Trophoblast cell (in vitro differentiated cells and primary cell): ENCODE results near the gene MYLK.
A peak's percentile ranks its signal among the peaks of the same experiment; 100 is the strongest.

Experiments used
- DNase-seq, 2 donors: peaks; one replicate each; pipeline ENCODE4 v3.0.0-alpha.2; 2016
- H2AFZ ChIP-seq: 2 replicates; pipeline ENCODE4 v1.6.1; 2013; ENCODE audit warnings: low read length, moderate library complexity, mild to moderate bottlenecking; ENCODE audit not compliant: insufficient read depth, poor library complexity
- H2AK5ac ChIP-seq: 2 replicates; pipeline ENCODE4 v1.6.1; 2013; ENCODE audit warnings: mild to moderate bottlenecking, low read length
- H2BK120ac ChIP-seq: 2 replicates; pipeline ENCODE4 v1.6.1; 2013; ENCODE audit warnings: low read length, mild to moderate bottlenecking, moderate library complexity; ENCODE audit not compliant: insufficient read depth, poor library complexity
- H2BK12ac ChIP-seq: 2 replicates; pipeline ENCODE4 v1.6.1; 2013; ENCODE audit warnings: mild to moderate bottlenecking, low read length, moderate library complexity
- H2BK5ac ChIP-seq: 2 replicates; pipeline ENCODE4 v1.6.1; 2013; ENCODE audit warnings: low read length, low read depth, moderate library complexity, mild to moderate bottlenecking; ENCODE audit not compliant: poor library complexity
- H3K14ac ChIP-seq: 2 replicates; pipeline ENCODE4 v1.6.1; 2013; ENCODE audit warnings: mild to moderate bottlenecking, low read length
- H3K18ac ChIP-seq: 2 replicates; pipeline ENCODE4 v1.6.1; 2013; ENCODE audit warnings: mild to moderate bottlenecking, low read length
- H3K23ac ChIP-seq: 2 replicates; pipeline ENCODE4 v1.6.1; 2013; ENCODE audit warnings: low read length
- H3K27ac ChIP-seq: 2 replicates; pipeline ENCODE4 v1.5.1; 2013; ENCODE audit warnings: low read depth, mild to moderate bottlenecking, inconsistent platforms, low read length, moderate library complexity
- H3K27me3 ChIP-seq: 2 replicates; pipeline ENCODE4 v1.6.1; 2013; ENCODE audit warnings: inconsistent platforms, mild to moderate bottlenecking, low read length, moderate library complexity; ENCODE audit not compliant: insufficient read depth
- H3K36me3 ChIP-seq, 2 experiments: 1 replicate in 1 of 2; 2 replicates in 1 of 2; pipeline ENCODE4 v1.6.1; 2013; ENCODE audit warnings: low read length in 2 of 2, mild to moderate bottlenecking in 2 of 2, moderate library complexity in 1 of 2; ENCODE audit not compliant: insufficient read depth in 2 of 2, control insufficient read depth in 1 of 2
- H3K4ac ChIP-seq: 2 replicates; pipeline ENCODE4 v1.6.1; 2013; ENCODE audit warnings: low read depth, mild to moderate bottlenecking, low read length, moderate library complexity
- H3K4me1 ChIP-seq, 2 experiments: 1 replicate in 1 of 2; 2 replicates in 1 of 2; pipeline ENCODE4 v1.6.1; 2013; ENCODE audit warnings: low read length in 2 of 2, mild to moderate bottlenecking in 2 of 2, moderate library complexity in 1 of 2; ENCODE audit not compliant: insufficient read depth in 2 of 2, control insufficient read depth in 1 of 2
- H3K4me2 ChIP-seq: 2 replicates; pipeline ENCODE4 v1.6.1; 2013; ENCODE audit warnings: inconsistent platforms, mild to moderate bottlenecking, low read length, moderate library complexity
- H3K4me3 ChIP-seq: 2 replicates; pipeline ENCODE4 v1.5.1; 2013; ENCODE audit warnings: mild to moderate bottlenecking, low read depth, low read length, inconsistent platforms
- H3K79me1 ChIP-seq: one replicate; pipeline ENCODE4 v1.6.1; 2013; ENCODE audit warnings: low read length
- H3K79me2 ChIP-seq: 2 replicates; pipeline ENCODE4 v1.6.1; 2013; ENCODE audit warnings: low read length, mild to moderate bottlenecking; ENCODE audit not compliant: control insufficient read depth, insufficient read depth, poor library complexity
- H3K9ac ChIP-seq: 2 replicates; pipeline ENCODE4 v1.6.1; 2013; ENCODE audit warnings: mild to moderate bottlenecking, low read length
- H3K9me3 ChIP-seq: 2 replicates; pipeline ENCODE4 v1.6.1; 2013; ENCODE audit warnings: low read depth, mild to moderate bottlenecking, control low read depth, inconsistent platforms, low read length; ENCODE audit not compliant: insufficient read depth
- H4K12ac ChIP-seq: 2 replicates; pipeline ENCODE4 v1.6.1; 2013; ENCODE audit warnings: low read depth, mild to moderate bottlenecking, low read length, moderate library complexity
- H4K8ac ChIP-seq: 2 replicates; pipeline ENCODE4 v1.6.1; 2013; ENCODE audit warnings: low read depth, mild to moderate bottlenecking, low read length, moderate library complexity
- H4K91ac ChIP-seq: one replicate; pipeline ENCODE4 v1.6.1; 2013; ENCODE audit warnings: low read depth, mild to moderate bottlenecking, low read length, moderate library complexity
- WGBS: extraction: QIAGEN DNeasy Blood & Tissue Kit; methylation state at CpG from one replicate; pipeline ENCODE4 v1.1.7; 2013; ENCODE audit warnings: missing lambda C conversion rate; ENCODE audit not compliant: insufficient read length, insufficient coverage; ENCODE audit errors: extremely low coverage; 5-methylcytosine and 5-hydroxymethylcytosine counted together

Gene MYLK

DNA sequence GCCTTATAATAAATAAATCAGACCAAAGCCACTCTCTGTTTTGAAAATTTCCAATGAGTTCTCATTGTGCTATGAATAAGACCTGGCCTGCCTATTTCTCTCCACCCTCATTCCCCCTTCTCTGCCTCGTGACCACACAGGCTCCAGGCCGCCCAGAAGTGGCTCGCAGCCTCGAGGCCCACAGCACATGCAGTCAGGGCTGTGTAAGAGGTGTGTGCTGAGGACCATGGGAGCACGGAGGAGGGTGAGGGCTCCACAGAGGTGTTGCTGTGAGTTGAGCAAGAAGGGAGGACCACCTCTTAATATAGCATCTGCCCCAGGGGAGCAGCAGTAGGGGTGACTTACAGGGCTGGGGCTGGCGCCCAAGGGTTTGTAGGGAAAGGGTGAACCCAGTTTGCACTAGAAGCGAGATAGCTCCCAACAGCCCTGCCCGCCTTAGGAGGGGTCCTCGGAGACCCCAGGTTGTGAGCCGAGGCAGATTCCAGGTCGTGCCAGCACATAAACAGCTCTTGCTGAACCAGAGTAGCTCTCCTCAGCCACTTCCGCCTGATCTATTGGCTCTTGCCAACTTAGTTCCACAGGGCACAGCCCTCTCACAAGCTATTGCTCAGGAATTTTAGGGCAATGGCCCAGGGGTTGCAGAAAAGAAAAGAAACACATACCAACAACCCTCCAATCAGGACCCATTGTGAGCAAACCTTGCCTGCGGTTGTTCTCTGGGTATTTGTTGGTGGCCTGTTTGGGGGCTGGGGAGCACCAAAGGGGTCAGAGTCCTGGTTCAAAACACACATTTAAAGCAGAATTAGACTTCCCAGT is 117.7 kb downstream of the MYLK start:
- no peak overlapping the region for H3K4ac ChIP-seq
- H3K4me2 ChIP-seq, result no peak overlapping the region
- no peak overlapping the region for H3K27ac ChIP-seq
- H2BK12ac ChIP-seq, result no peak overlapping the region
- no peak overlapping the region for H3K18ac ChIP-seq
- H3K27me3 ChIP-seq, result no peaks in the 10 kb centered on the region
- no peak overlapping the region for H3K23ac ChIP-seq
- no peak overlapping the region for H3K4me3 ChIP-seq
- H3K9me3 ChIP-seq, result peaks cover 2% of the 10 kb centered on the region
- no peak overlapping the region for H2BK5ac ChIP-seq
- peaks cover 22 to 26% of the 10 kb centered on the region in 2 experiments for H3K4me1 ChIP-seq
- H4K91ac ChIP-seq, result no peak overlapping the region
- no peak overlapping the region for H4K8ac ChIP-seq
- H3K14ac ChIP-seq, result peak overlapping the region; percentile 3
- no peak overlapping the region for H2BK120ac ChIP-seq
- peak overlapping the region; percentile 3 for H2AK5ac ChIP-seq
- no peak overlapping the region for H2AFZ ChIP-seq
- no peak overlapping the region for H3K9ac ChIP-seq
- no peaks in the 10 kb centered on the region for H3K79me2 ChIP-seq
- no peak overlapping the region for H4K12ac ChIP-seq
- peaks cover 9% of the 10 kb centered on the region for H3K79me1 ChIP-seq
- H3K36me3 ChIP-seq, result peaks cover 3 to 4% of the 10 kb centered on the region in 2 experiments
- no peak for DNase-seq
- no CpG with 5 or more reads among the region's 13 CpGs for WGBS

DNA sequence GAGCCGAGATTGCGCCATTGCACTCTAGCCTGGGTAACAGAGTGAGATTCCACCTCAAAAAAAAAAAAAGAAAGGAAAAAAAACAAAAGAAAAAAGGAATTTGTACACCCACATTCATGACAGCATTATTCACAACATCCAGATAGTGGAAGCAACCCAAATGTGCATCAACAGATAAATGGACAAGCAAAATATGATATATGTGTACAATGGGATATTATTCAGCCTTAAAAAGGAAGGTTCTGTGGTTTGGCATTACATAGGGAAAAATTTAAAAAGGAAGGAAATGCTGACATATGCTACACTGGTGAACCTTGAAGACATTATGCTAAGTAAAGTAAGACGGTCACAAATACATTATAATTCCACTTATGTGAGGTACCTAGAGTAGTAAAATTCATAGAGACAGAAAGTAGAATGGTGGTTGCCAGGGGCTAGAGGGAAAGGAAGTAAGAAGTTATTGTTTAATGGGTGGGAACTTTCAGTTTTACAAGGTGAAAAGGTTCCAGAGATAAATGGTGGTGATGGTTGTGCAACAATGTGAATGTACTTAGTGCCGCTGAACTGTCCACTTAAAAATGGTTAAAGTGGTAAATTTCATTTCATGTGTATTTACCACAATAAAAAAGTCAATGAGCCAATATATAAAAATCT is 118.5 kb downstream of the MYLK start:
- Histone ChIP-seq H3K36me3 (peaks cover 3 to 4% of the 10 kb centered on the region in 2 experiments), H3K79me2 (no peaks in the 10 kb centered on the region), H2BK5ac (no peak overlapping the region), H4K12ac (no peak overlapping the region), H2BK120ac (no peak overlapping the region), H3K27ac (no peak overlapping the region), H4K91ac (no peak overlapping the region), H3K27me3 (no peaks in the 10 kb centered on the region), H2BK12ac (no peak overlapping the region), H3K79me1 (peaks cover 9% of the 10 kb centered on the region), H2AFZ (no peak overlapping the region), H3K23ac (no peak overlapping the region), H3K4me2 (no peak overlapping the region), H2AK5ac (no peak overlapping the region), H3K9me3 (peaks cover 2% of the 10 kb centered on the region), H3K4ac (no peak overlapping the region), H3K4me3 (no peak overlapping the region), H3K9ac (no peak overlapping the region), H4K8ac (no peak overlapping the region), H3K4me1 (peaks cover 26% of the 10 kb centered on the region in 2 experiments), H3K14ac (no peak overlapping the region), H3K18ac (no peak overlapping the region)
- no CpG with 5 or more reads among the region's 4 CpGs for WGBS
- no peak for DNase-seq

DNA sequence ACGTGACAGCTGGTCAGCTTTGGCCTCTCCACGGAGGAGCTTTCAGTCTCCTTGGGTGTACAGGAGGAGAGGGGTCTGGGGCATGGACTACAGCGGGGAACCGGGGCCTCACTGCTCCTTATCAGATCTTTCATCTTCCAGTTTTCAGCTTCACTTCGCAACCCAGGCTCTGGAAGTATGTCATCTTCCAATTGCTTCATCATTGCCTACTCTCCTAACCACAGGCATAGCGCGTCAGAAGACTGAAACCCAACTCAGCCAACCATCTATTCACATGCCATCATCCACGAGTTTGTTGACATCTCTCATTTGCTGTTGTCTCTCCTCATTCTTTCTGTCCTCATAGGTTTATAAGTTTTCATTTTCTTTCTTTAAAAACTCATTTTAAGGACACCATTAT is 119.5 kb downstream of the MYLK start:
- Histone ChIP-seq H4K91ac (no peak overlapping the region), H4K12ac (no peak overlapping the region), H2AK5ac (no peak overlapping the region), H3K36me3 (peaks cover 2 to 3% of the 10 kb centered on the region in 2 experiments), H3K4ac (no peak overlapping the region), H4K8ac (no peak overlapping the region), H2BK120ac (no peak overlapping the region), H3K9me3 (no peaks in the 10 kb centered on the region), H3K4me2 (no peak overlapping the region), H2AFZ (no peak overlapping the region), H3K14ac (no peak overlapping the region), H3K4me1 (peaks cover 26% of the 10 kb centered on the region in 2 experiments), H3K4me3 (no peak overlapping the region), H2BK12ac (peak overlapping the region; percentile 32), H3K79me1 (peaks cover 9% of the 10 kb centered on the region), H3K23ac (no peak overlapping the region), H3K27me3 (no peaks in the 10 kb centered on the region), H3K9ac (no peak overlapping the region), H2BK5ac (no peak overlapping the region), H3K79me2 (no peaks in the 10 kb centered on the region), H3K18ac (peak overlapping the region; percentile 7), H3K27ac (no peak overlapping the region)
- DNase-seq, result no peak
- WGBS, result no CpG with 5 or more reads among the region's 8 CpGs

DNA sequence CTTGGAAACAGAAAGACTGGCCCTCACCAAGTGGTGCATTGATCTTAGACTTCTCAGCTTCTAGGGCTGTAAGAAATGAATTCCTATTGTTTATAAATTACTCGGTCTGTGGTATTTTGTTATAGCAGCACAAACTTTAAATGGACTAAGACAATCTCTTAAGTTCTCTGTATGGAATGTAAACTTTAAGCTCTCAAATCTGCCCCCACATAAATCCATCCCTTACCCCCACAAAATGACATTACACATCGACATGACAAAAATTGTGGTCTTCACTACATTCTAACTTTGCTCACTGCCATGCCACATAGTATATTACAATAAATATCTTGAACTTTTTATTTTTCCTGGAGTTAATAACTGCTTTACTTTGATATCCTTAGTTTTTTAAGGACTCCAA is 121.3 kb downstream of the MYLK start:
- H3K79me1 ChIP-seq, result peaks cover 5% of the 10 kb centered on the region
- no peaks in the 10 kb centered on the region for H3K27me3 ChIP-seq
- H3K36me3 ChIP-seq, result peaks cover 2 to 3% of the 10 kb centered on the region in 2 experiments
- H3K18ac ChIP-seq, result no peak overlapping the region
- H3K14ac ChIP-seq, result no peak overlapping the region
- no peak overlapping the region for H2BK12ac ChIP-seq
- no CpG with 5 or more reads among the region's 2 CpGs for WGBS
- H3K27ac ChIP-seq, result no peak overlapping the region
- no peak overlapping the region for H2BK120ac ChIP-seq
- no peak overlapping the region for H4K8ac ChIP-seq
- no peak overlapping the region for H3K4me3 ChIP-seq
- no peak overlapping the region for H2AFZ ChIP-seq
- H3K9ac ChIP-seq, result no peak overlapping the region
- no peak overlapping the region for H3K23ac ChIP-seq
- no peak overlapping the region for H4K91ac ChIP-seq
- DNase-seq, result no peak
- H3K4me2 ChIP-seq, result no peak overlapping the region
- H4K12ac ChIP-seq, result no peak overlapping the region
- no peak overlapping the region for H2AK5ac ChIP-seq
- H3K9me3 ChIP-seq, result no peaks in the 10 kb centered on the region
- no peaks in the 10 kb centered on the region for H3K79me2 ChIP-seq
- no peak overlapping the region for H2BK5ac ChIP-seq
- H3K4me1 ChIP-seq, result peaks cover 15 to 21% of the 10 kb centered on the region in 2 experiments
- no peak overlapping the region for H3K4ac ChIP-seq
